ENCODE results near the gene ICE2.
"Not testable (repeated sequence)": the region's sequence is repeated elsewhere in the genome, so short reads cannot be mapped to it uniquely, and the experiment has no call there.

ICE2 gene

GRCh38 chr15:60448668-60449360 is 30.1 kb downstream of the ICE2 start:
- no peak for DNase-seq (ENCODE audit: low read depth)

- DNase-seq (ENCODE audit: low read depth): no peak
These were observed 34.5 kb downstream of the ICE2 start for GRCh38 chr15:60444289-60444912.

- no peak for DNase-seq (ENCODE audit: low read depth)
These were observed 36.2 kb downstream of the ICE2 start for GRCh38 chr15:60442763-60443162.

- no peak for DNase-seq (ENCODE audit: low read depth)
These were observed 36.8 kb downstream of the ICE2 start for GRCh38 chr15:60442031-60442650.

GRCh38 chr15:60441331-60441730 is 37.6 kb downstream of the ICE2 start:
- DNase-seq (ENCODE audit: low read depth): no peak

GRCh38 chr15:60438646-60439045 is 40.3 kb downstream of the ICE2 start:
- DNase-seq (ENCODE audit: low read depth): no peak

GRCh38 chr15:60428935-60429334 is 50.0 kb downstream of the ICE2 start:
- no peak for DNase-seq (ENCODE audit: low read depth)

GRCh38 chr15:60426870-60427508 is 52.0 kb downstream of the ICE2 start:
- no peak for DNase-seq (ENCODE audit: low read depth)

GRCh38 chr15:60425461-60425860 is 53.5 kb downstream of the ICE2 start:
- no peak for DNase-seq (ENCODE audit: low read depth)

- no peak for DNase-seq (ENCODE audit: low read depth)
These were observed 54.9 kb downstream of the ICE2 start for GRCh38 chr15:60424006-60424405.

GRCh38 chr15:60423537-60423936 is 55.4 kb downstream of the ICE2 start:
- no peak for DNase-seq (ENCODE audit: low read depth)

GRCh38 chr15:60421544-60421943 is 57.4 kb downstream of the ICE2 start:
- DNase-seq (ENCODE audit: low read depth): no peak

- no peak for DNase-seq (ENCODE audit: low read depth)
These were observed 58.7 kb downstream of the ICE2 start for GRCh38 chr15:60420203-60420716.

GRCh38 chr15:60419753-60420152 is 59.2 kb downstream of the ICE2 start:
- DNase-seq (ENCODE audit: low read depth): no peak

GRCh38 chr15:60418096-60418495 is 60.8 kb downstream of the ICE2 start:
- DNase-seq (ENCODE audit: low read depth): no peak

GRCh38 chr15:60417112-60417511 is 61.8 kb downstream of the ICE2 start:
- DNase-seq (ENCODE audit: low read depth): no peak

- no peak for DNase-seq (ENCODE audit: low read depth)
These were observed 62.5 kb downstream of the ICE2 start for GRCh38 chr15:60416484-60416883.

- DNase-seq (ENCODE audit: low read depth): no peak
These were observed 64.8 kb downstream of the ICE2 start for GRCh38 chr15:60414016-60414682.

GRCh38 chr15:60413231-60413824 is 65.6 kb downstream of the ICE2 start:
- DNase-seq (ENCODE audit: low read depth): no peak

- not testable (repeated sequence) for DNase-seq (ENCODE audit: low read depth)
These were observed 66.1 kb downstream of the ICE2 start for GRCh38 chr15:60412807-60413206.

- DNase-seq (ENCODE audit: low read depth): no peak
These were observed 67.0 kb downstream of the ICE2 start for GRCh38 chr15:60411774-60412425.
